MM.1S (cell line): Measurements from ENCODE around the gene ZNF462.

ENCODE experiments used
- EZH2 ChIP-seq: fragments of 300-600 bp; sonication (generic); optimal IDR thresholded peaks from 2 replicates; pipeline ENCODE3; 2017; ENCODE audit warnings: low read depth, mild to moderate bottlenecking, antibody characterized with exemption, low read length, mixed read lengths
- TF ChIP-seq, protein P1 (sequence below): fragments of 300-600 bp; sonication (generic); IDR thresholded peaks from 2 replicates; pipeline ENCODE4 v1.5.1; 2016; ENCODE audit warnings: antibody characterized with exemption, low read length, mixed read lengths

DNA sequence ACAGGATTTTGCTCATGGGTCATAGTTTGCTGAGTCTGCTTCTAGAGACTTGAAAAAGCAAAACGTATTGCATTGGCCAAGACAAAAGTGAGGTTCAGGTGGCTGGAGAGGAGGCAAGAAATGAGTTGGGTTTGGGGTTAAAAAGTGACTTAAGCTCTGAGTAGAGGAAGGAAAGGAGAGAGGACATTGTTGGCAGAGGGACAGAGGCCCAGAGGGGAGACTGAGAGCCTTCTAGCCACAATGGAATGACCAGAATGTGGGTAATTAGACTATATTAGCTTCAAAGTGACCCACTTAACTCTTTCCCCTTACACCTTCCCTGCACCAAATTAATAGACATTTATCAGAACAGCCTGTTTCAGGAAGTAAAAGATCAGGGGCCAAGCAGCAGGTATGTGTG lies 188.4 kb downstream of the ZNF462 start:
- TF ChIP-seq, protein P1, sequence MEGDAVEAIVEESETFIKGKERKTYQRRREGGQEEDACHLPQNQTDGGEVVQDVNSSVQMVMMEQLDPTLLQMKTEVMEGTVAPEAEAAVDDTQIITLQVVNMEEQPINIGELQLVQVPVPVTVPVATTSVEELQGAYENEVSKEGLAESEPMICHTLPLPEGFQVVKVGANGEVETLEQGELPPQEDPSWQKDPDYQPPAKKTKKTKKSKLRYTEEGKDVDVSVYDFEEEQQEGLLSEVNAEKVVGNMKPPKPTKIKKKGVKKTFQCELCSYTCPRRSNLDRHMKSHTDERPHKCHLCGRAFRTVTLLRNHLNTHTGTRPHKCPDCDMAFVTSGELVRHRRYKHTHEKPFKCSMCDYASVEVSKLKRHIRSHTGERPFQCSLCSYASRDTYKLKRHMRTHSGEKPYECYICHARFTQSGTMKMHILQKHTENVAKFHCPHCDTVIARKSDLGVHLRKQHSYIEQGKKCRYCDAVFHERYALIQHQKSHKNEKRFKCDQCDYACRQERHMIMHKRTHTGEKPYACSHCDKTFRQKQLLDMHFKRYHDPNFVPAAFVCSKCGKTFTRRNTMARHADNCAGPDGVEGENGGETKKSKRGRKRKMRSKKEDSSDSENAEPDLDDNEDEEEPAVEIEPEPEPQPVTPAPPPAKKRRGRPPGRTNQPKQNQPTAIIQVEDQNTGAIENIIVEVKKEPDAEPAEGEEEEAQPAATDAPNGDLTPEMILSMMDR = no peak
- no peak for TF ChIP-seq EZH2
